DND-41 (cell line): Measurements from ENCODE around the gene PCNX2.

Experiments used
- CTCF ChIP-seq: IDR thresholded peaks from 2 replicates; pipeline ENCODE4 v1.5.1; 2012; ENCODE audit warnings: borderline replicate concordance, low read length, moderate library complexity, mild to moderate bottlenecking; ENCODE audit not compliant: poor library complexity, severe bottlenecking; ENCODE audit errors: extremely low read depth
- EZH2 ChIP-seq: IDR thresholded peaks from 3 replicates; pipeline ENCODE4 v1.6.1; 2012; ENCODE audit warnings: borderline replicate concordance, low read depth, mild to moderate bottlenecking, moderate library complexity, low read length, inconsistent platforms; ENCODE audit not compliant: severe bottlenecking

- TF ChIP-seq CTCF = no peak
- no peak for TF ChIP-seq EZH2
Measured at GRCh38 chr1:233079574-233079973, 216.0 kb downstream of the PCNX2 start.
